Ishikawa (cell line): ENCODE results near the gene NOSIP.

Experiments used
- RAD21 ChIP-seq: IDR thresholded peaks from 2 replicates; pipeline ENCODE4 v1.6.1; 2012; ENCODE audit warnings: low read depth
- TF ChIP-seq, protein P1 (sequence below): IDR thresholded peaks from 2 replicates; pipeline ENCODE4 v1.6.1; 2012; ENCODE audit warnings: low read depth, mild to moderate bottlenecking

DNA sequence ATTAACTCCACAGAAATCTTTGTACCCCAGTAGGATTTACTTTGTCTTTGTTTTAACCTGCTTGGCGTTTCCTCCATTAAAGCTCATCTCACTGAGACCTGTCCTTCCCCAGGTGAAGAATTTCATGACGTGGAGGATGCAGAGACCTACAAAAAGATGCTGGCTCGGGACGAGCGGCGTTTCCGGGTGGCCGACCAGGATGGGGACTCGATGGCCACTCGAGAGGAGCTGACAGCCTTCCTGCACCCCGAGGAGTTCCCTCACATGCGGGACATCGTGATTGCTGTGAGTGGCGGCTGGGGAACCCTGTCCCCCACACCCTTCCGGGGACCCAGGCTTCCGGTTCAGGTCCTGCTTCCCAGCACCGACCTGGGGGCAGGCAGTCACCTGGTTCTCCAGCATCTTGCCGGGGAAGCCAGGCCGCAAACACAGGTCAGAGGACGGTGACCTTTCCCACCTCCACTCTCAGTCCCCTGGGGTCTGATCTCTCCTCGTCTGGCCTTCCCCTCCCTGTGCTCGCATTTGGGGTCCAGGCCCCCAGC lies 43.4 kb downstream of the NOSIP start:
- no peak for TF ChIP-seq RAD21
- TF ChIP-seq, protein P1, sequence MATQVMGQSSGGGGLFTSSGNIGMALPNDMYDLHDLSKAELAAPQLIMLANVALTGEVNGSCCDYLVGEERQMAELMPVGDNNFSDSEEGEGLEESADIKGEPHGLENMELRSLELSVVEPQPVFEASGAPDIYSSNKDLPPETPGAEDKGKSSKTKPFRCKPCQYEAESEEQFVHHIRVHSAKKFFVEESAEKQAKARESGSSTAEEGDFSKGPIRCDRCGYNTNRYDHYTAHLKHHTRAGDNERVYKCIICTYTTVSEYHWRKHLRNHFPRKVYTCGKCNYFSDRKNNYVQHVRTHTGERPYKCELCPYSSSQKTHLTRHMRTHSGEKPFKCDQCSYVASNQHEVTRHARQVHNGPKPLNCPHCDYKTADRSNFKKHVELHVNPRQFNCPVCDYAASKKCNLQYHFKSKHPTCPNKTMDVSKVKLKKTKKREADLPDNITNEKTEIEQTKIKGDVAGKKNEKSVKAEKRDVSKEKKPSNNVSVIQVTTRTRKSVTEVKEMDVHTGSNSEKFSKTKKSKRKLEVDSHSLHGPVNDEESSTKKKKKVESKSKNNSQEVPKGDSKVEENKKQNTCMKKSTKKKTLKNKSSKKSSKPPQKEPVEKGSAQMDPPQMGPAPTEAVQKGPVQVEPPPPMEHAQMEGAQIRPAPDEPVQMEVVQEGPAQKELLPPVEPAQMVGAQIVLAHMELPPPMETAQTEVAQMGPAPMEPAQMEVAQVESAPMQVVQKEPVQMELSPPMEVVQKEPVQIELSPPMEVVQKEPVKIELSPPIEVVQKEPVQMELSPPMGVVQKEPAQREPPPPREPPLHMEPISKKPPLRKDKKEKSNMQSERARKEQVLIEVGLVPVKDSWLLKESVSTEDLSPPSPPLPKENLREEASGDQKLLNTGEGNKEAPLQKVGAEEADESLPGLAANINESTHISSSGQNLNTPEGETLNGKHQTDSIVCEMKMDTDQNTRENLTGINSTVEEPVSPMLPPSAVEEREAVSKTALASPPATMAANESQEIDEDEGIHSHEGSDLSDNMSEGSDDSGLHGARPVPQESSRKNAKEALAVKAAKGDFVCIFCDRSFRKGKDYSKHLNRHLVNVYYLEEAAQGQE, result no peak
